Astrocyte (in vitro differentiated cells and primary cell): ENCODE results near the gene STBD1. TPM values are rescaled to one million over a fixed set of nuclear protein-coding genes. Genes with fewer than 3 reads are reported as not detected.

Experiments used
- DNase-seq: peaks from one replicate; pipeline ENCODE4 v3.0.0-alpha.2; 2010; ENCODE audit warnings: low read depth
- FAIRE-seq: peaks from 2 replicates; lab custom pipeline; 2011; peaks lifted over from hg19 to GRCh38; lab: Jason Lieb, UNC
- H2AFZ ChIP-seq: 2 replicates; pipeline ENCODE4 v1.6.0; 2012; ENCODE audit warnings: low read depth, low read length, inconsistent platforms
- H3K27ac ChIP-seq: 2 replicates; pipeline ENCODE4 v1.5.1; 2011; ENCODE audit warnings: low read depth, low read length, inconsistent platforms
- H3K27me3 ChIP-seq: 2 replicates; pipeline ENCODE4 v1.6.0; 2011; ENCODE audit warnings: low read length, inconsistent platforms; ENCODE audit not compliant: insufficient read depth
- H3K36me3 ChIP-seq: 2 replicates; pipeline ENCODE4 v1.5.1; 2011; ENCODE audit warnings: low read length, inconsistent platforms; ENCODE audit not compliant: insufficient read depth
- H3K4me1 ChIP-seq: 2 replicates; pipeline ENCODE4 v1.5.1; 2011; ENCODE audit warnings: low read length, inconsistent platforms; ENCODE audit not compliant: insufficient read depth
- H3K4me2 ChIP-seq: 2 replicates; pipeline ENCODE4 v1.6.0; 2012; ENCODE audit warnings: low read length, inconsistent platforms
- H3K4me3 ChIP-seq: 2 replicates; pipeline ENCODE4 v1.5.1; 2011; ENCODE audit warnings: low read depth, mild to moderate bottlenecking, low read length, inconsistent platforms; ENCODE audit not compliant: insufficient read depth
- H3K79me2 ChIP-seq: 2 replicates; pipeline ENCODE4 v1.6.0; 2012; ENCODE audit warnings: mild to moderate bottlenecking, low read length, inconsistent platforms; ENCODE audit not compliant: insufficient read depth
- H3K9ac ChIP-seq: 2 replicates; pipeline ENCODE4 v1.6.0; 2012; ENCODE audit warnings: mild to moderate bottlenecking, low read length, inconsistent platforms
- H3K9me3 ChIP-seq: 2 replicates; pipeline ENCODE4 v1.5.1; 2012; ENCODE audit warnings: low read depth, mild to moderate bottlenecking, low read length, inconsistent platforms; ENCODE audit not compliant: insufficient read depth
- H4K20me1 ChIP-seq: 2 replicates; pipeline ENCODE4 v1.6.0; 2012; ENCODE audit warnings: low read length, inconsistent platforms; ENCODE audit not compliant: insufficient read depth
- H3K27ac Mint-ChIP-seq: one replicate; pipeline ENCODE4 v1.8.0; 2021; ENCODE audit warnings: mild to moderate bottlenecking, mixed read lengths; ENCODE audit not compliant: unreplicated experiment
- H3K27me3 Mint-ChIP-seq: one replicate; pipeline ENCODE4 v1.8.0; 2021; ENCODE audit warnings: low read depth, mixed read lengths; ENCODE audit not compliant: unreplicated experiment
- H3K36me3 Mint-ChIP-seq: one replicate; pipeline ENCODE4 v1.8.0; 2021; ENCODE audit warnings: low read depth, mixed read lengths; ENCODE audit not compliant: unreplicated experiment
- H3K4me1 Mint-ChIP-seq: one replicate; pipeline ENCODE4 v1.8.0; 2021; ENCODE audit warnings: low read depth, mixed read lengths; ENCODE audit not compliant: unreplicated experiment
- H3K4me3 Mint-ChIP-seq: one replicate; pipeline ENCODE4 v1.8.0; 2021; ENCODE audit warnings: mild to moderate bottlenecking, moderate library complexity, mixed read lengths; ENCODE audit not compliant: unreplicated experiment
- H3K9me3 Mint-ChIP-seq: one replicate; pipeline ENCODE4 v1.8.0; 2021; ENCODE audit warnings: mild to moderate bottlenecking, mixed read lengths; ENCODE audit not compliant: unreplicated experiment
- CTCF ChIP-seq: IDR thresholded peaks from 2 replicates; pipeline ENCODE4 v1.5.1; 2011; ENCODE audit warnings: low read depth, mild to moderate bottlenecking, inconsistent platforms, low read length, moderate library complexity; ENCODE audit not compliant: insufficient read depth
- EZH2 ChIP-seq: IDR thresholded peaks from 2 replicates; pipeline ENCODE4 v1.6.1; 2012; ENCODE audit warnings: mild to moderate bottlenecking, low read length, inconsistent platforms; ENCODE audit not compliant: insufficient read depth
- total RNA-seq: library from RNA; stranded (reverse); gene quantifications from 2 replicates; pipeline ENCODE4 v1.2.1, GENCODE V29; 2021

STBD1 gene
- total RNA-seq, 1 donor from 2014 or later = 7.2 TPM

GRCh38 chr4:76272582-76272981 lies 34.0 kb upstream of the STBD1 start:
- peaks cover 13% of the 10 kb centered on the region for H3K27me3 ChIP-seq
- H3K4me2 ChIP-seq = no peak overlapping the region
- no peaks in the 10 kb centered on the region for H3K9me3 ChIP-seq
- no peaks in the 10 kb centered on the region for H3K36me3 ChIP-seq
- Mint-ChIP-seq H3K27ac (no peak overlapping the region), H3K9me3 (no peaks in the 10 kb centered on the region), H3K4me3 (no peak overlapping the region), H3K4me1 (peaks cover 5% of the 10 kb centered on the region), H3K36me3 (peaks cover 2% of the 10 kb centered on the region), H3K27me3 (peaks cover 3% of the 10 kb centered on the region)
- no peak overlapping the region for H3K9ac ChIP-seq
- FAIRE-seq (no peak), DNase-seq (no peak)
- no peaks in the 10 kb centered on the region for H3K79me2 ChIP-seq
- no peak overlapping the region for H3K4me3 ChIP-seq
- no peak overlapping the region for H2AFZ ChIP-seq
- no peak overlapping the region for H3K27ac ChIP-seq
- no peaks in the 10 kb centered on the region for H3K4me1 ChIP-seq
- no peak for TF ChIP-seq EZH2
- TF ChIP-seq CTCF = no peak
- no peaks in the 10 kb centered on the region for H4K20me1 ChIP-seq

- Histone ChIP-seq H3K4me1 (no peaks in the 10 kb centered on the region), H3K27me3 (peaks cover 13% of the 10 kb centered on the region), H3K27ac (no peak overlapping the region), H3K9me3 (no peaks in the 10 kb centered on the region), H2AFZ (no peak overlapping the region), H3K36me3 (no peaks in the 10 kb centered on the region), H3K9ac (no peak overlapping the region), H4K20me1 (no peaks in the 10 kb centered on the region), H3K4me3 (no peak overlapping the region), H3K4me2 (no peak overlapping the region), H3K79me2 (no peaks in the 10 kb centered on the region)
- peaks cover 2% of the 10 kb centered on the region for H3K36me3 Mint-ChIP-seq
- peaks cover 5% of the 10 kb centered on the region for H3K4me1 Mint-ChIP-seq
- TF ChIP-seq EZH2 (no peak), CTCF (no peak)
- FAIRE-seq (no peak), DNase-seq (no peak)
- H3K27ac Mint-ChIP-seq = no peak overlapping the region
- no peak overlapping the region for H3K4me3 Mint-ChIP-seq
- peaks cover 3% of the 10 kb centered on the region for H3K27me3 Mint-ChIP-seq
- H3K9me3 Mint-ChIP-seq = no peaks in the 10 kb centered on the region
Observed at GRCh38 chr4:76272999-76273398, 33.5 kb upstream of the STBD1 start.

- Histone ChIP-seq H3K79me2 (no peaks in the 10 kb centered on the region), H3K9ac (no peak overlapping the region), H3K27me3 (peaks cover 17% of the 10 kb centered on the region), H3K27ac (no peak overlapping the region), H3K9me3 (no peaks in the 10 kb centered on the region), H3K4me3 (no peak overlapping the region), H3K4me2 (no peak overlapping the region), H3K36me3 (no peaks in the 10 kb centered on the region), H2AFZ (no peak overlapping the region), H4K20me1 (no peaks in the 10 kb centered on the region), H3K4me1 (no peaks in the 10 kb centered on the region)
- H3K36me3 Mint-ChIP-seq = peaks cover 2% of the 10 kb centered on the region
- no peaks in the 10 kb centered on the region for H3K9me3 Mint-ChIP-seq
- H3K27ac Mint-ChIP-seq = no peak overlapping the region
- H3K4me1 Mint-ChIP-seq = peaks cover 5% of the 10 kb centered on the region
- no peak overlapping the region for H3K4me3 Mint-ChIP-seq
- FAIRE-seq (no peak), DNase-seq (no peak)
- peaks cover 5% of the 10 kb centered on the region for H3K27me3 Mint-ChIP-seq
- TF ChIP-seq EZH2 (no peak), CTCF (no peak)
Observed at GRCh38 chr4:76275486-76276124, 30.9 kb upstream of the STBD1 start.
